Inflammatory macrophage (primary cell): Measurements from ENCODE around the gene CPPED1.

Experiments
- DNase-seq, 2 donors: peaks; one replicate each; pipeline ENCODE4 v3.0.0-alpha.2; 2020 to 2022

Gene CPPED1

DNA sequence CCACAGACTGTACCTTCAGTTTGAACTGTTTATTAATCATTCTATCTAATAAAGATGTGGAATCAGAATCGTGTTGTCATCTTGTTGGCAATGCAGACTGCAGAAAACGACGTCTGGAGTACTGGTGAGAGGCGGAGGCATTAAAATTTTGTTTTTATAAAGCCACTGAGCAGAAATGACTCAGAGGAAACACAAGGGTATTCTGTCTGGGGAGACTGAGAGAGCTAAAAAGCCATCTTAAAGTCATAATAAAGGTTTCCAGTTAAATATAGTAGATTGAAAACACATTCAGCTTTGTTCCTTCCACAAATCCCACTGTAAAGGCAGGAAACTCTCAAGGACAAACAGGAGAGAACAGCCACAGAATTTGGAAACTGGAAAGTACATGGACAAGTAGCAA, 74.2 kb downstream of the CPPED1 start:
- DNase-seq: no peak

DNA sequence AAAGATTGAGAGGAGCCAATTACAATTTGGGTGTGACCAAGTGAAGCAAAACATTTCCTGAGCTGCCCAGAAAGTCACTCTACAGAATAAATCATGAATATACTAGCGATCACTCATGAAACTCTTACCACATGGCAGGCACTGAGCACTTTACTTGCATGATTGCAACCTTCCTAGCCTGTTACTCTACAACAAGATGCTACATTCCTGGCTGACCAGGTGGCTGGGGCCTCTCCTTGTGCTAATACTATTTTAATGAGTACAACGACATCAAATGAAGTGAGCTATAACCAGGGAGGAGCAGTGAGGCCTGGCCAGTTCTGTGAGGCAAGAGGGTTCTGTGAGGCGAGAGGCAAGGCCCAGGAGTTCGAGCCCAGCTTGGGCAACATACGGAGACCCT, 75.2 kb downstream of the CPPED1 start:
- no peak for DNase-seq

DNA sequence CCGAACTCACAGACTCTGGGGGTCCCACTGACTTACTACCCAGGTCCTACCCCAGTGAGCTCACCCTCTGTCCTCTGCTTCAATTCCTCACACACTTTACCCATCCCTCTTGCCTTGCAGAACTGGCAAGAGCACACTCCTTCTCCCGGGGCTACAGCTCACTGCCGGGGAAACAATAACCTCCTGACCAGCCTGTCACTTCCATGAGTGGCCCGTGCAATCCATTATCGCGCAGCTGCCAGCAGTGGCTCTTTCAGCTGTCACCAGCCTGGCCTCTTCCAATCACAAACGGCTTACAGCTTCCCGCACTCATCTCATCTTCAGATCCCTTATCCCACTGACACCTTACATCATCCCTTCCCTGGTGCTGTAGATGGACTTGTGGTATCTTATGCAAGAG, 79.5 kb downstream of the CPPED1 start:
- DNase-seq: no peak

DNA sequence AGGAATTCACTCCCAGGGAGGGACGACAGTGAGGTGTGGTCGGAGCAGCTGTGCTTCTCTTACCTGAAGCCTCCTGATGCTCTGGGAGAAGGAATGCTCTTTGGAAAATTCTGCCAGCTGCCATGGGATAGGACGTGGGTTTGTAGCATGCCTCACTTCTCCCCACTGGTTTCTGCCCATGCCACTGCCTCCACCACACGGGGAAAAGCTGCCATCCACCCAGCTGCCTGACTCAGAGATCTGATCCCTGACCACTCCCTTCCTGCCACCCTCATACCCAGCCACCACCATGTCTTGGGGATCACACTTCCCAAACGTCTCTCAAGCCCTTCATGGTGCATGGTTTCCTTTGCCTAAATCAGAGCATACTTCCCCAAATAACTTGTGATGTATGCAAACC, 80.0 kb downstream of the CPPED1 start:
- DNase-seq: no peak

DNA sequence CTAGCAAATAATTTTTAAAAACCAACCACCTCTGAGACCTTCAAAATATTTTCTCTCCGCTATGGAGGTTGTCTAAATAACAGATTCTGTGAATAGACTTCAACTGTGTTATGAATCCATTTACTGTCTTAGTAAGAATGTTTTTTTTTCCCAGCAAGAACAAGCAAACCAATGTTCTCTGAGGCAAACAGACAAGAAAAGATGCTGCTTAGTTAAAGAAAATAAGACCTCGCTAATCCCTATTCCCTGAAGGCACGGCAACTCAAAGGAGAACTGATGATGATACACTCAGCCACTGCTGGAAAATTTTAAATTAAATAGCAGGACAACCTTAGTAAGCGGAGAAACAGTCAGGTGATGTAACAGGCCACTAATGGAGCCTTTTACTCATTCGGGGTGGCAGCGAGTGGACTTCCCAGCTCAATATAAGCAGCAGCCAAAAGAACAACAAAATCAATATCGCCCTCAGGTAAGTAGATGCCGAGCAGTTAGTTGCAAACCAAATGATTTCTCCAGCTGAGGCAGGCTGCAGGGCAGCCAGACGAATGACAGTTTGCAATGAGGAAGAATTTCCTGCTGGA, 81.8 kb downstream of the CPPED1 start:
- no peak for DNase-seq

DNA sequence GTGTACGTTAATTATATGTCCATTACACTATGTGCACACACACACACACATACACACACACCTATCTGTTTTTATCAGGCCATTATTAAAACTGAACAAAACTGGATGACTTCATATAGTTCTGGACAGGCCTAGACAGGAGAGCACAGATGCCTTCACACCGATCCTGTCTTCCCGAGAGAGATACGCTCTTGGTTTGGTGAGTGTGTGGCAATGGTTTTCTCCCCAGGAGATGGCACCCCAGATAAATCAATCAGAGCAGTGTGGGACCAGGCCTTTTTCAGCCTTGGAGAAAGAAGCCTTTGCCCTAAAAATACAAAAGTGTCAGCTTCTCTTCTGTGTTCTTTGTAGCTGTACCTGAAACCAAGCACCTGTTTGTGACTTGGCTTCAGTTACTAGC, 83.7 kb downstream of the CPPED1 start:
- no peak for DNase-seq

DNA sequence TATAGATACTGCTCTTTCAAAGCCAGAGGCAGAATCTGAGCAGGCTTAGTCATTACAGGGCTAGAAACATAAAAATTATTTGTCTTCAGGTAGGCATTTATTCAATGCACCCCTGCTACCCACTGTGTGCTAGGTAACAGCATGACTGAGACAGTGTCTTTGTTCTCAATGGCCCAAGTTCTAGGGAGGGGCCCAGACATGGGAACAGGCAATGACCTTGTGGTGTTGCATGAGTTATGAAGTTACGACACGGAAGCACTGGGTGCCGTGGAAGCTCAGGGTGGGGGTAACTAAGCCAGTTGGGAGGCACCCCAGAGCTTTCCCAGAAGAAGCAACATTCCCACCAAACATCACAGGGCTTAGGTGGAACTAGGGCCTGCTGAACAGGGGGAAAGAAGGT, 87.0 kb downstream of the CPPED1 start:
- DNase-seq: no peak

DNA sequence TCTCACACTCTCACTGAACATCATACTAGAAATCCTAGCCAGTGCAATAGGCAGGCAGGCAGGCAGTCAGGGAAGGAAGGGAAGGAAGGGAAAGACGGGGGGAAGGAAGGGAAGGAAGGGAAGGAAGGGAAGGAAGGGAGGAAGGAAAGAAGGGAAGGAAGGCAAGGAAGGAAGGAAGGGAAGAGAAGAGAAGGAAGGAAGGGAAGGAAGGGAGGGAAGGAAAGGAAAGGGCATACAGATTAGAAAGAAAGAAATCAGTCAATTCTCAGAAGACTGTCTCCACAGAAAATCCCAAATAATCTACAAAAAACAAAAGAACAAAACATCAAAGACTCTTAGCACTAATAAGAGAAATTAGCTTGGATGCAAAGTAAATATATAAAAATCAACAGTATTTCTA, 93.9 kb downstream of the CPPED1 start:
- DNase-seq: no peak

DNA sequence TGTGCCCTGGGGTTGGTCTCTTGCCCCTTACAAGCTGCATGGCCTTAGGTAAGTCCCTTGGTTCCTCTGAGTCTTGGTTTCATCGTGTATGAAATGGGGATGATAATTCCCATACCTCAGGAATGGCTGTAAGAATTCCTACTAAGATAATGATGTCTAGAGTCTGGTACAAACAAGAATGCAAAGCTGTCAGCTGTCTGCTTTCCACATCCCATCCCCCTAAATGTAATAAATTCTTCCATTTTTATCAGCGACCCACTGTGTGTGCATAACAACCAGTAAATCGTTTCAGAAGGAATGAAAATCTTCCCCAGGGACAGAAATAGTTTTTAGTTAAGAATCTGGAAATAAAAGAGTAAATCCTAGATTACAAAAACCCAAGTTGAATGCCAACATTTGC, 95.4 kb downstream of the CPPED1 start:
- DNase-seq: no peak

DNA sequence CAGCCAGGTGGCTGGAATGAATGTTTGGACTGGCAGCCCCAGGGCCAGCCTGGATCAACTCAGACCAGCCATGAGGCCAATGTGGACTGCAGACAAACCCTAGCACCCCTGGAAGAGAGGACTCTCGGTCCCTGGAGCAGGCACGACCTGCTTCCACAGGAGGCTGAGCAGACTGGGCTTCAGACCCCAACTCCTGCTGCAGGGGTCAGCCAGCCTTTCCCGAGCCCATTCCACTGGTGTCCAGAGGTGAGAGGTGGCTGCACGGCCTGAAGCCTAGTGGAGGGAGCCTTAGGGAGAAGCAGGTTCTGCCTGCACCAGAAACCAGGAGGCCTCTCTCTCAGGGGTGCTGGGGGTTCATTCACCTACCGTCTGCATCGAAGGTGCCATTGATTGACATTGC, 97.1 kb downstream of the CPPED1 start:
- DNase-seq: no peak

DNA sequence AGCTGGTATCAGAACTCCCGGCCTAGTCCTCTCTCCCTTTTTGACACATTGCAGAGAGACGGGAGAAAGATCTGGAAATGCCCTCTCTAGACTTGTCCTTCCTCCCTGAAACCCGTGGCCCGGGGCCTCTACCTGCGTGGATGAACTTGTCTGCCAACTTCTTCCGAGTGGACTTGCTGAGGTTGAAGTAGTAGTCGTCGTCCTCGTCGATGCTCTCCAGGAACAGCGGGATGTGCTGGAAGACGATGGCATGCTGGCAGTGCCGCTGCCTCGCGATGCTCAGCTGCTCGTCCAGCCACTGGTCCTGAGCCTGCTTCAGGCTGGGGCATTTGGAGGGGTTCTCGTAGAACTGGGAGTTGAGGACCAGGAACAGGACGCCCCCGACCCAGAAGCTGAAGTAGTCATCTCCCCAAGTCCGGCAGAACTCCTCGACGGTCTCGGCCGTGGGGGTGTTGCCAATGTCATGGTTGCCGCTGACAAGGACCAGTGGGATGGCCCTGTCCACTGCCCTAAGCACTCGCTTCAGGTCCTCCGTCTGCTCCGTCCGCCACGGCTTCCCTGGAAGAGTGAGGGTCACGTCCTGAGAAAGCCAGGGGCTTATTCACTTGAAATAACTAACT, 99.1 kb downstream of the CPPED1 start:
- no peak for DNase-seq

DNA sequence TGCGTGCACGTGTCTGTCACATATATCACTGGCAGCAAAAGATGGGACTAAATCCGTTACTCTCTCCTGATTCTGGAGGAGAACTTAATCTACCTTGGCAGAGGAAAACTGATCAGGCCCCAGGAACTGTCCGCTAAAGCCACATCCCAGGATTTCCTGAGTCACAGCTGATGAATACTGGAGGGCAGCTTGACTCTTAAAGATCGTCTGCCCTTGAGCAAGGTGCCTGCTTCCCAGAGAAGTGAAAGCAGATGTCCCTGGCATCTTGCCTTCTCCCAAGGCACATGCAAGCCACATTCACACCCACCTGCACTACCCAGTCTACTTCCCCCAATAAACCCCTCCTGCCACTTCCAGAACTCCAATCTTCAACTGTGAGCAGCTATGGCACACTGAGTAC, 99.8 kb downstream of the CPPED1 start:
- DNase-seq: no peak

DNA sequence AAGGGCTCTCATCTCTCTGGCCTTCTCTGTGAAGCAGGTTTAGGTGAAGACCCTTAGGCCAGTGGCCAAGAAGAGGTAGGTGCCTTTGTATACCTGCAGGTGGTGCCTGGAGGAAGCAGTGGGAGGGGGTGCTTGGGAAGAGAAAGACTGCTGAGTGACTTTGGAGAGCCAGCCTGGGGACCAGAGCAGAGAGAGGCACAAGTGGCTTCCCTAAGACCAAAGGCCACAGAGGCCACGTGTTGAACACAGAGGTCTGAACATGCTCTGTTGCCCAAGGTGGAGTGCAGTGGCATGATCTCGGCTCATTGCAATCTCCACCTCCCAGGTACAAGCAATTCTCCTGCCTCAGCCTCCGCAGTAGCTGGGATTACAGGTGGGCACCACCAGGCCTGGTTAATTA, 103.5 kb downstream of the CPPED1 start:
- no peak for DNase-seq

DNA sequence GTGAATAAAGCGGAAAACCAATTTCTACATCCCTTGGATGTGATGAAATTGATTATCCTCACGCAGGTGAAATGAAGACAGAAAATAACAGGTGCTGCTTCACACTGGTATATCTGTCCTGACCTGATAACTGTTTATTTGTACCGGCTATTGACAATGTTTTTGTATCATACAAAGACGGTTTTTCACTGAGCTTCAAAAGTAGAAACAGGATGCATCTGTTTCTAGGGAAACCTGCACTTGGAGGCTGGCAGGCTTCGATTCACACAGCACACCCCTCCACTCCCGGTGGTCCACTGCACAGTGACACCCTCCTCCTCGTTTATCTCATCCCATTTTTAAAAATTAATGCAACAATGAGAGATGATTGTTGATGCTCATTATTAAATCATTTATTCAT, 104.5 kb downstream of the CPPED1 start:
- no peak for DNase-seq

DNA sequence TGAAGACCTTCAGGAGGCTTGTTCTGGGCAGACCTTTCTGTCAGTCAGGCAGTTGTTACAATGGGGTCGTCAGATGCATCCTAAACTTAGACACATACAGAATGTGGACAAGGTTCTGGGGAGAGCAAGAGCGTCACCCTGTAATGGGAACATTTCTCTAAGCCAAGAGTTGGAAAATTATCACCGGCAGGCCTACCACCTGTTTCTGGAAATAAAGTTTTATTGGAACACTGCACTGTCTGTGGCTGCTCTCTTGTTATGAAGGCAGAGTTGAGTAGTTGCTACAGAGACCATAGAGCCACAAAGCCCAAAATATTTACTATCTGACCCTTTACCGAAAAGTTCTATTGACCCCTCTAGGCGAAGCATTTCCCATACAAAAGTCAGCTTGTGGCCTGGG, 106.2 kb downstream of the CPPED1 start:
- DNase-seq: no peak

DNA sequence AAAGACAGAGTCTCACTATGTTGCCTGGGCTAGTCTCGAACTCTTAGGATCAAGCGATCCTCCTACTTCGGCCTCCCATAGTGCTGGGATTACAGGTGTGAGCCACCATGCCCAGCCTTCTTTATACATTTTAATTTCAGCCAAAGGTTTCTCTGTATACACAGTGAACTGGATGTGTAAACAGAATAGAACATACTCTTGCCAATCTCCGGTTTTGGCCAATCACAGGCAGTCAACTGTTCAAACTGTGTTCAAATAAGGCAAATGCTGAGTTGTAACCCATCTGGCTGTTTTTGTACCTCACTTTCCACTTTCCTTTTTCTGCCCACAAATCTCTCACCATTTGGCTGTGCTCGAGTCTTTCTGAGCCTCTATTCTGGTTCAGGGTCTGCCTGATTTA, 108.2 kb downstream of the CPPED1 start:
- DNase-seq: no peak

DNA sequence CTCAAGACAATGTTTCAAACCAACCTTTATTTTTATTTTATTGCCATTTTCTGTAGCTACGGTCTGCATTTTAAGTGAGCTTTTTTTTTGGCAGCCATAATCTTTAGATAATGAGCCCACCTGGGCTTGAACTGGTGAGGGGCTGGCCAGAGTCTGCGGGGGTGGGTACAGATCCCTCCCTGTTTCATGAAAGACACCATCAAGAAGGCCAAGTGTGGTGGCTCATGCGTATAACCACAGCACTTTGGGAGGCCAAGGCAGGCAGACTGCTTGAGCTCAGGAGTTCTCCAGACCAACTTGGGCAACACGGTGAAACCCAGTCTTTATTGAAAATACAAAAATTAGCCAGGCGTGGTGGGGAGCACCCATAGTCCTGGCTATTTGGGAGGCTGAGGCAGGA, 113.7 kb downstream of the CPPED1 start:
- DNase-seq: no peak

DNA sequence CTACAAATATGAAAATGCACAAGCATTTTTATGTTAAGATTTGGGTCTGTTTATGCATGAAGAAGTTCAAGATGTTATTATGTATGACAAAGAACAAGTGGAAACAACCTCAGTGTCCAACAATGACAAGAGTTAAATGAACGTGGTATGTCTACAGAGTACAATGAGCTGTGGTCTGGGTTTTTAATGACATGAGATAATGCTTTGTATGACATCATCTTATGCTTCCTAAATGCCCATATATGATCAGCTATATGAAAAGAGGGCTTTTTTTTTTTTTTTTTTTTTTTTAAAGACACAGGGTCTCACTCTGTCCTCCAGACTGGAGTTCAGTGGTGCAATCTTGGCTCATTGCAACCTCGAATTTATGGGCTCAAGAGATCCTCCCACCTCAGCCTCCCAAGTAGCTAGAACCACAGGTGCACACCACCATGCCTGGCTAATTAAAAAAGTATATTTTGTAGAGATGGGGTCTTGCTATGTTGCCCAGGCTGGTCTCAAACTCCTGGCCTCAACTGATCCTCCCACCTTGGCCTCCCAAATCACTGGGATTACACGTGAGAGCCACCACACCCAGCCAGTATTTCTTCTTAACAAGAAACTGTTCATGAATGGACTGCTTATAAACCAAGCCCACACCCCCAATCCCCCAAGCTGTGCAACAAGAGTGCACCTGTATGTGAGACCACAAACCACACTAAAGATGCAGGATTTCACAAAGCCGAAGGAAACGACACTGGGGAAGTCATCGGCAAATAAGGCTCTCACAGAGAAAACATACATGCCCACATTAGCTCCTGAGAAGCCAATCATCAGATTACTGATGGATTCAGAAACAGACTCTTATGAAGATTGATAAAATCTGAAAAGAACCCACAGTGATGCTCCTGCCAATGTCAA, 114.5 kb downstream of the CPPED1 start:
- DNase-seq: no peak

DNA sequence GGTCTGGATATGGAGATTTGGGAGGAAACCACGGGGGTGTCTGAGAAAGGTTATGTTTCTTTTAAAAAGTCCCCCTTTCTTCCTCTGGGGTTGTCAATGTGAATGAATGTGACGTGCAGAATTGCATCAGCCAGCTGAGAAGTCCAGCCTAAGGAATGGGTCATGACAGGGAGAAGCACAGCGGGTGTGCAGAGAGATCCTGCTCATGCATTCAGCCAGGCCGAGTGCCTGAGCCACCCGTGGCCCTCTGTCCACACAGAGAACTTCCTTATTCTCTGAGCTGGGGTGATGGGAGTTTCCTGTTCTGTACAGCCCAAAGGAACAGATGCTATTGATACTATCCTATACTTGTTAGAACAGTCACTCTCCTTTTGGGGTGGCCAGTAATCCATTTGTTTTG, 117.9 kb downstream of the CPPED1 start:
- DNase-seq: peak; percentile 81 to 86

DNA sequence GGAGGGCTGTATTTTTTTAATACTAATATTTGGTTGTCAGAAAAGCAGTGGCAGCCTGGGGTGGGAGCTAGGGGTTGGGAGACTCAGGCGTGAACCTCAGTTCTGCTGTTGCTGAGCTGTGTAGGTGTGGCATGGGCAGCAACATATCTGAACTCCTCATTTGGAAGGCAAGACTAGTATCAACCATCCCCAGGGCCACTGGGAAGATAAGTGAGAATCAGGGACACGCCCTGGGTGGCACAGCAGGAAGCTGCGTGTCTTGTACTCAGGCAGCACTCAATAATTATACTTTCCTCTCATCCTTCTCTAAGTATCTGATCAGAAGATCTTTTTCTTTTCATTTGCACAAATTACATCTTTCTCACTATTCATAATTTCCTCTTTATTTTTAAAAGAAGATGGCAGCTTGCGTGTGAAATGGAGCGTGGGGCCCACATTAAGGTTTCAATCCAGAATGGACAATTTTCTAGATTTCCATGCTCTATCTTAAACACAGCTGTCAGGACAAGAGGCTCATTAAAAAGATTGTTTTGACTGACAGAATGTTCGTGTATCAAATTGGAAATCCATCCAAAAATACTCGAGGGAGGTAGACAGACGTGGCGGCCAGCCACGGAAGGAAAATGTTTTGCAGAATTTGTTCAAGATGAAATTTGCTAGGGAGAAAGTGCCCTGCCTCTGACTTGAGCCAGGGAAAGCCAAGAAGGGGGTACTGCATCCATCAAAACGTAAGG, 121.1 kb downstream of the CPPED1 start:
- no peak for DNase-seq

DNA sequence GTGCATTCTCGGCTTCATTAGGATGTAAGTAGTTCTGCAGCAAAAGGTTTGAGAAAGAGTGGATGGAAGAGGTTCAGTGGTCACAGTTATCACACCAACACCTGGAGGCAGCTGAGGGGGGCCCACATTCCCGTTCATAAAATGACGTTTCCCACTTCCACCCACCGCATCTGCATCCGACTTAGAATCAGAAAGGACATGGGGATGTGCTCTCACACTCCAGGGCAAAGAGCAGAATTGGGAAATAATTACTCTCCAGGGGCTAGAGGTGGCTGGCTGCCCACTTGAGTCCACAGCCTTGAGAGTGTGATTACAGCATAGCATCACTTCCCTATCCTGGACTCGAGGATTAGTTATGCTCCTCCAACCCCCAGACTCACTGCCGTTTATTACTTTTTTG, 122.0 kb downstream of the CPPED1 start:
- peak; percentile 46 to 57 for DNase-seq

DNA sequence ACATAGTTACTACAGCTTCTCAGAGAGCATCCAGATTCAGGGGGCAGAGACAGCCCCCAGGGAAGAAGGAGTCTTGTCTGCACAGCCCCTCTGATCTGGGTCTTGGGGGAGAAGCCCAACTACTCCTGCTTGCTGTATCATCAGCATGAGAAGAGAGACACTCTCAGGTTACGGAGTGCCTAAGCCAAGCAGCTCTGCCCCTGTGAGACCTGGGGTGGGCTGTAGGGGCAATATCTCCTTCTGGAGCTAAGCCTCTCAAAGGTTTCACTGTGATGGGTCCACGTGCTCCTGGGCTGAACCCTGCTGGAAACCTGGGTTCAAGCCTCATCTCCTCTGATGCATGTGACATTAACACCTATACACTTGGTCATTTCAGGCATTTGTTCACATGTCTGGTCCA, 123.2 kb downstream of the CPPED1 start:
- no peak for DNase-seq

DNA sequence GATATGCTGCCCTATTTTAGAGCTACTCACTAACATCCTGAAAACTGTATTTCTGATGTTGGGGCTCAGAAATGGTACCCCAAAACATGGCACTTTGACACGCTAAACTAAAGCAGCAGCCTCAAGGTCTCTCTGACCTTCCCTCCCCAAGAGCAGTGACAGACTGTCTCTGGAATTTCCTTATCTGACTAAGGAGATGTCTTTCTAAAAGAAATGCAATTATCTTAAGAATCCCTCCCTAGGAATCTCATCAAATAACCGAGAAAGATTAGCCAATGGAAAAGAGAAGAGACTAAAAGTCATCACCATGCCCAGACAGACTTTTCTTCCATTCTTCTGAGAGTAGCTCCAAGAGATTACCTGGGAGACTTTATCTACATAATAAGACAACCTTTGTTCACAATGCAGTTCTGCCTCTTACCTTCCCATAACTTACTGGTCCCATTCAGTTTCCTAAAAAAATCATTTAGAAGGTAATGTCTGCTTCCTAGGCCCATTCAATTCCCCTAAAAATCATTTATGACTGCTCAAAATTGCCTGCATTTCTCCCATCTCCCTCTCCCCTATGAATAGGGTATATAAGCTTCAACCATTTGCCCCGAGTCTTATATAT, 123.9 kb downstream of the CPPED1 start:
- no peak for DNase-seq
